ENCODE results near the gene KRT15. TPM values are rescaled to one million over a fixed set of nuclear protein-coding genes. Genes with fewer than 3 reads are reported as not detected.

KRT15 gene
- total and polyA plus RNA-seq, 2 donors: 191 to 831 TPM

DNA sequence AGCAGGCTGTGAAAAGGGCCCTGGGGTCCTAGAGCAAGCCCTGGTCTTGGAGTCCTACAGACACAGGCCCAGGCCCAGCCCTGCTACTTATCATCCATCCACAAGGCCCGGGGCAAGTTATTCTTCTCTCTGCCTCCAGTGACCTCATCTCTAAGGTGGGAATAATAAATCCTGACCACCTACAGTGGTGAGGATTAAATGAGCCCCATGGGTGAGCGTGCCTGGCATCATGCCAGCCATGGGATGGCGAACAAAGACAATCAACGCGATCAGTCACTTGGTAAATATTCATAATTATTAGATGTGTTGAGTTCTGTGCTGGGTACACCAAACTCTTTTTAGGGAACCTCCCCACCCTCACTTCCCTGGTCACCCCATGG lies 5.5 kb downstream of the KRT15 start:
- Histone ChIP-seq H3K27me3 (ENCODE audit: control insufficient read depth in 2 of 2, insufficient read depth in 1 of 2, low read length in 1 of 2) (no peaks in the 10 kb centered on the region), H3K36me3 (ENCODE audit: control insufficient read depth in 2 of 2, insufficient read depth in 2 of 2, low read length in 1 of 2) (no peaks in the 10 kb centered on the region), H3K9me3 (ENCODE audit: control insufficient read depth in 2 of 2, insufficient read depth in 1 of 2, low read length in 1 of 2) (no peaks in the 10 kb centered on the region), H3K27ac (ENCODE audit: low read depth in 1 of 2, low read length in 1 of 2) (no peak overlapping the region), H3K4me3 (ENCODE audit: low read length in 2 of 2) (no peak overlapping the region), H3K4me1 (ENCODE audit: control insufficient read depth in 2 of 2, insufficient read depth in 2 of 2, low read length in 2 of 2) (peaks cover 0 to 4% of the 10 kb centered on the region in 2 donors)
- WGBS: 95% methylated on average over 5 of the region's 5 CpGs
- no peak for DNase-seq (ENCODE audit: low read depth in 6 of 9, low spot score in 9 of 9)

GRCh38 chr17:41512546-41513167 lies 6.0 kb downstream of the KRT15 start:
- H3K9me3 ChIP-seq (ENCODE audit: control insufficient read depth in 2 of 2, insufficient read depth in 1 of 2, low read length in 1 of 2): no peaks in the 10 kb centered on the region
- no peak overlapping the region for H3K4me3 ChIP-seq (ENCODE audit: low read length in 2 of 2)
- H3K36me3 ChIP-seq (ENCODE audit: control insufficient read depth in 2 of 2, insufficient read depth in 2 of 2, low read length in 1 of 2): no peaks in the 10 kb centered on the region
- no peak for DNase-seq (ENCODE audit: low read depth in 6 of 9, low spot score in 9 of 9)
- no peaks in the 10 kb centered on the region for H3K27me3 ChIP-seq (ENCODE audit: control insufficient read depth in 2 of 2, insufficient read depth in 1 of 2, low read length in 1 of 2)
- WGBS: 30% methylated on average over 7 of the region's 7 CpGs
- H3K27ac ChIP-seq (ENCODE audit: low read depth in 1 of 2, low read length in 1 of 2): no peak overlapping the region
- H3K4me1 ChIP-seq (ENCODE audit: control insufficient read depth in 2 of 2, insufficient read depth in 2 of 2, low read length in 2 of 2): peaks cover 0 to 4% of the 10 kb centered on the region in 2 donors

- H3K4me1 ChIP-seq (ENCODE audit: control insufficient read depth in 2 of 2, insufficient read depth in 2 of 2, low read length in 2 of 2): peaks cover 0 to 6% of the 10 kb centered on the region in 2 donors
Observed at GRCh38 chr17:41511716-41512115, 7.0 kb downstream of the KRT15 start.

DNA sequence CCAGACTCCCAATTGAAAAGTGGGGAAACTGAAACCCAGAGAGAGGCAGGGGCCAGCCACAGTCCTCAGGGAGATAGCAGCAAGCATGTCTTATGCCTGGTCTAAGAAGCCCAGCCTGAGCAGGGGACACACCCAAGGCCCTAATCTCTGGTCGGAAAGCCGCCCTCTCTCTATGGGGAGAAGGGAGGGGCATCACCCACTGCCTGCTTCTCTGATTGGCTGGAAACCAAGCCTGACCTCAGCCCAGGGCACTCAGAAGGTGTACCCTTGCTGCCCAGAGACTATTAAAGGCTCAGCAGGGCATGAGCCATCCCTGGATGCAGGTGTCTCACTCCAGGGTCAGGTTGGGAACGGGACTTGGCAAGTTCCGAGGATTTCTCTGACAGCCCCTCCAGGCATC lies 7.6 kb downstream of the KRT15 start:
- WGBS: 93% methylated on average over 4 of the region's 4 CpGs
- H3K27me3 ChIP-seq (ENCODE audit: control insufficient read depth in 2 of 2, insufficient read depth in 1 of 2, low read length in 1 of 2): no peaks in the 10 kb centered on the region

More at GRCh38 chr17:41511716-41512115, 7.0 kb downstream of the KRT15 start:
- H3K27ac ChIP-seq (ENCODE audit: low read depth in 1 of 2, low read length in 1 of 2): no peak overlapping the region
- H3K9me3 ChIP-seq (ENCODE audit: control insufficient read depth in 2 of 2, insufficient read depth in 1 of 2, low read length in 1 of 2): no peaks in the 10 kb centered on the region
- WGBS: 94% methylated on average over 10 of the region's 10 CpGs
- H3K27me3 ChIP-seq (ENCODE audit: control insufficient read depth in 2 of 2, insufficient read depth in 1 of 2, low read length in 1 of 2): no peaks in the 10 kb centered on the region
- no peaks in the 10 kb centered on the region for H3K36me3 ChIP-seq (ENCODE audit: control insufficient read depth in 2 of 2, insufficient read depth in 2 of 2, low read length in 1 of 2)
- no peak overlapping the region for H3K4me3 ChIP-seq (ENCODE audit: low read length in 2 of 2)
- DNase-seq (ENCODE audit: low read depth in 6 of 9, low spot score in 9 of 9): no peak

DNA sequence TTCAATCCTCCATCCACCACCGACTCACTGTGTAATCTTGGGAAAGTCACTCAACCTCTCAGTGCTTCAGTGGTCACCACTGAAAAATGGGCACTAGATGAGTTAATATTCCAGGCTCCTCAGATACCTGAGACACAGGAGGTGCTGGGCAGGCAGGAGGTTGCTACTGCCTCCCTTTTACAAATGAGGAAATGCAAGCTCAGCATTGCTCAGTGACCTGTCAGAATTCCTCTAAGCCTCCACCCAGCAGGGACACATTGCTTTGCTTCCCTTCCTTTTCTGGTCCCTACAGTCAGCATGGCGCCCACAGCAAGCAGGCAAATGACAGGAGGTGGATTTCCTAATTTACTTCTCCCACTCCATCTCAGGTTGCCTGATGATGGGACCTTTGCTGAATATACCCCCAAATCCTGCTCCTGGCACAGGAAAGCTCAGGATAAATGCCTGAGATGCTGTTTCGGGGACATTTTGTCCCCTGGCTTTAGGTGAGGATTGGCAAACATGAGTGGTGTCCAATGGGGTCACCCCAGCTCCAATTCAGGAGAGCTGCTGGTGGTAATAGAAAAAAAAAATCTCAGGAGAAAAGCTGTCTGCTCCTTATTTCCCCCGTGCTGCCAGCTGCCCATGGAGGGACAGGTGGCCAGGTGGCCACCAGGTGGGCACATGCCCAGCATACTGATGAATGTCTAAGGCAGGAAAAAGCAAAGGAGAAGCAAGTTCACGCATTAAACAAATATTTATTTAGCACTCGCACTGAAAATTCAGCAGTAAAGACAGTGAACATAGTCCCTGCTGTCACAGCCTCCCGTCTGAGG lies 8.2 kb downstream of the KRT15 start:
- 95% methylated on average over 7 of the region's 7 CpGs for whole genome bisulfite sequencing
- H3K27ac ChIP-seq (ENCODE audit: low read depth in 1 of 2, low read length in 1 of 2): no peak overlapping the region
- H3K27me3 ChIP-seq (ENCODE audit: control insufficient read depth in 2 of 2, insufficient read depth in 1 of 2, low read length in 1 of 2): no peaks in the 10 kb centered on the region
- H3K36me3 ChIP-seq (ENCODE audit: control insufficient read depth in 2 of 2, insufficient read depth in 2 of 2, low read length in 1 of 2): no peaks in the 10 kb centered on the region
- no peak overlapping the region for H3K4me3 ChIP-seq (ENCODE audit: low read length in 2 of 2)
- peaks cover 0 to 7% of the 10 kb centered on the region in 2 donors for H3K4me1 ChIP-seq (ENCODE audit: control insufficient read depth in 2 of 2, insufficient read depth in 2 of 2, low read length in 2 of 2)
- no peak for DNase-seq (ENCODE audit: low read depth in 6 of 9, low spot score in 9 of 9)
- H3K9me3 ChIP-seq (ENCODE audit: control insufficient read depth in 2 of 2, insufficient read depth in 1 of 2, low read length in 1 of 2): no peaks in the 10 kb centered on the region

More for the DNA sequence above, 7.6 kb downstream of the KRT15 start:
- Histone ChIP-seq H3K4me3 (ENCODE audit: low read length in 2 of 2) (no peak overlapping the region), H3K36me3 (ENCODE audit: control insufficient read depth in 2 of 2, insufficient read depth in 2 of 2, low read length in 1 of 2) (no peaks in the 10 kb centered on the region), H3K9me3 (ENCODE audit: control insufficient read depth in 2 of 2, insufficient read depth in 1 of 2, low read length in 1 of 2) (no peaks in the 10 kb centered on the region), H3K4me1 (ENCODE audit: control insufficient read depth in 2 of 2, insufficient read depth in 2 of 2, low read length in 2 of 2) (peaks cover 0 to 6% of the 10 kb centered on the region in 2 donors), H3K27ac (ENCODE audit: low read depth in 1 of 2, low read length in 1 of 2) (no peak overlapping the region)
- DNase-seq (ENCODE audit: low read depth in 6 of 9, low spot score in 9 of 9): no peak

GRCh38 chr17:41507315-41507880 lies 11.3 kb downstream of the KRT15 start:
- H3K9me3 ChIP-seq (ENCODE audit: control insufficient read depth in 2 of 2, insufficient read depth in 1 of 2, low read length in 1 of 2): no peaks in the 10 kb centered on the region
- peaks cover 0 to 11% of the 10 kb centered on the region in 2 donors for H3K4me1 ChIP-seq (ENCODE audit: control insufficient read depth in 2 of 2, insufficient read depth in 2 of 2, low read length in 2 of 2)
- no peak for DNase-seq (ENCODE audit: low read depth in 6 of 9, low spot score in 9 of 9)
- no peak overlapping the region for H3K4me3 ChIP-seq (ENCODE audit: low read length in 2 of 2)
- no peaks in the 10 kb centered on the region for H3K36me3 ChIP-seq (ENCODE audit: control insufficient read depth in 2 of 2, insufficient read depth in 2 of 2, low read length in 1 of 2)
- 77% methylated on average over 10 of the region's 10 CpGs for WGBS
- H3K27ac ChIP-seq (ENCODE audit: low read depth in 1 of 2, low read length in 1 of 2): no peak overlapping the region
- no peaks in the 10 kb centered on the region for H3K27me3 ChIP-seq (ENCODE audit: control insufficient read depth in 2 of 2, insufficient read depth in 1 of 2, low read length in 1 of 2)

DNA sequence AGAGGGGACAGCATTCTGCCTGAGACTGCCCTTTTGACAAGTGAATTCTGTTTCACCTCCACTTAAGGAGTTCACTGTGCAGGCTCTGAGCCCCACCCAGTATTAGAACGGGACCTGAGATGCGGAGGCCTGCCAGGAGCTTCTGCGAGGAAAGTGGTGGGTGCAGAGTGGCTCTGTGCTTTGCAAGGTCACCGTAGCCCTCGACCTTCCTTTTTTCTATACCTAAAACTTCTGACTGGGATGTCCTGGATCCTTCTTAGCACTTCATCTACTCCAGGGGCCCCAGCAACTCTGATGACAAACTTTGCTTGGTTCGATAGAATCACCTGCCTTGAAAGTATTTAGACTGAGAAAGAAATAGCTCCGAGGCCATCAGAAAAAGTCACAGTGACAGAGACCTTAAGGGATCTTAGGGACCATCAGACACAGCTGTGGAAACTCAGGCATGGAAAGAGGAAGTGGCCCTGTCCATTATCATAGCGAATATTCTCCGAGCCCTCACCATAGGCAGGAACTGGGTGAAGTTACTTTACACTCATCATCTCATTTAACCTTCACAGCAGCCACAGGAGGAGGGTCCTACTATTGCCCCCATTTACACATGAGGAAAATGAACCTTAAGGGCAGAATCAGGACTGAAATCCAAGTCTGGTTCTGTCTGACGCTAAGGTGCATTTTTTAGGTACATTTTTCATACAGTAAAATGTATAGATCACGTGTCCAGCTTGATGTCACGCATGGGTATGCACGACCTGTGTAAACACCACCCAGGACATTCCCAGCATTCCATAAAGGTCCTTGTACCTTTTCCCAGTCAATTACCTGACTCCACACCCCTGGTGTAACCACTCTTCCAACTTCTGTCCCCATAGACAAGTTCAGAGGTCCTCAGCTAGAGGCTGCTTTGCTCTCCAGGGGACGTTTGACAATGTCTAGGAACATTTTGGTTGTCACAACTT lies 12.6 kb downstream of the KRT15 start:
- no peaks in the 10 kb centered on the region for H3K27me3 ChIP-seq (ENCODE audit: control insufficient read depth in 2 of 2, insufficient read depth in 1 of 2, low read length in 1 of 2)
- no peaks in the 10 kb centered on the region for H3K36me3 ChIP-seq (ENCODE audit: control insufficient read depth in 2 of 2, insufficient read depth in 2 of 2, low read length in 1 of 2)
- no peaks in the 10 kb centered on the region for H3K9me3 ChIP-seq (ENCODE audit: control insufficient read depth in 2 of 2, insufficient read depth in 1 of 2, low read length in 1 of 2)
- 82% methylated on average over 14 of the region's 14 CpGs for WGBS
- DNase-seq (ENCODE audit: low read depth in 6 of 9, low spot score in 9 of 9): no peak
- H3K4me3 ChIP-seq (ENCODE audit: low read length in 2 of 2): no peak overlapping the region
- H3K4me1 ChIP-seq (ENCODE audit: control insufficient read depth in 2 of 2, insufficient read depth in 2 of 2, low read length in 2 of 2): peaks cover 0 to 11% of the 10 kb centered on the region in 2 donors
- H3K27ac ChIP-seq (ENCODE audit: low read depth in 1 of 2, low read length in 1 of 2): no peak overlapping the region

- WGBS: 92% methylated on average over 17 of the region's 17 CpGs
- peak within 1 kb of the TSS in 1 of 2 donors; percentile 30 for H3K27ac ChIP-seq (ENCODE audit: low read depth in 1 of 2, low read length in 1 of 2)
- no peak for DNase-seq (ENCODE audit: low read depth in 6 of 9, low spot score in 9 of 9)
- peaks cover 0 to 11% of the 10 kb centered on the region in 2 donors for H3K4me1 ChIP-seq (ENCODE audit: control insufficient read depth in 2 of 2, insufficient read depth in 2 of 2, low read length in 2 of 2)
- H3K27me3 ChIP-seq (ENCODE audit: control insufficient read depth in 2 of 2, insufficient read depth in 1 of 2, low read length in 1 of 2): no peaks in the 10 kb centered on the region
- no peaks in the 10 kb centered on the region for H3K9me3 ChIP-seq (ENCODE audit: control insufficient read depth in 2 of 2, insufficient read depth in 1 of 2, low read length in 1 of 2)
- no peaks in the 10 kb centered on the region for H3K36me3 ChIP-seq (ENCODE audit: control insufficient read depth in 2 of 2, insufficient read depth in 2 of 2, low read length in 1 of 2)
- no peak within 1 kb of the TSS for H3K4me3 ChIP-seq (ENCODE audit: low read length in 2 of 2)
Observed at GRCh38 chr17:41505007-41505808, 13.5 kb downstream of the KRT15 start, which contains the start of gene KRT13. Gene KRT13, minus strand, starts transcription at chr17:41505612. Its CDS starts 62 bp downstream, at chr17:41505550.

Data from thymus (tissue), 11 donors.